NCI-H69 (cell line): ENCODE data around the gene TRIM14.
A peak's percentile ranks its signal among the peaks of the same experiment; 100 is the strongest.
"Not testable (repeated sequence)": the region's sequence is repeated elsewhere in the genome, so short reads cannot be mapped to it uniquely, and the experiment has no call there.

Source experiments
- DNase-seq: peaks from one replicate; lab custom pipeline; 2025; lab: John Stamatoyannopoulos, UW

TRIM14 gene

DNA sequence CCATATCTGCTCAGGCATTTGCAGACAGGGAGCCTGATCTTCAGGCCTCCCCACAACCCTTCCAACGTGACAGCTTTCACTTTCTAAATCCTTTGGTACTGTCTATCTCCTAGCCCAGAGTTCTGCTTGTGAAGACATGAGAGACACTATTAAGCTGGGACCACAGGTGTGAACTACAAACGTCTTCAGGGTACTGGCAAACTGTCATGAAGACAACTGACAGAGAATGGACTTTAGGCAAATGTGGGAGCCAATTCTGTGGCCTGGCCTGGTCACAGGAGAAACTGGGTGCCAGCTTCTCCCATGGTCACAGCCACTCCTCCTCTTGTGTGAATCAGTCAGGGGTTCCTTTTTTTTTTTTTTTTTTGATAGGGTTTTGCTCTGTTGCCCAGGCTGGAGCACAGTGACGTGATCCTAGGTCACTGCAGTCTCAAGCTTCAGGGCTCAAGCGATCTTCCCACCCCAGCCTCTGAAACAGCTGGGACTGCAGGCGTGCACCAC, 10.4 kb downstream of the TRIM14 start:
- no peak for DNase-seq

DNA sequence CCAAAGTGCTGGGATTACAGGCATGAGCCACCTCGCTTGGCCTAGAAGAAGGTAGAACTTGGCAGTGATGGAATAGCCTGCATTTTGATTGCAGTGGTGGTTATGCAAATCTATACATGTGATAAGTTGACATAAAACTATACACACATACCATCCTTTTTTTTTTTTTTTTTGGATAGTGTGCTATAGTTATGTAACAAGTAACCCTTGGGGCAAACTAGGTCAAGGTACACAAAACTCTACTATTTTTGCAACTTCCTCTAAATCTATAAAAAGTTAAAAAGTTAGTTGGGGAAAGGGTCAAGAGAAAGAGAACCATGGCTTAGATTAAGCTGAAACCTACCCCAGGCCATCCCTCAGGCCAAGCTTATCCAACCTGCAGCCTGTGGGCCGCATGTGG, 11.1 kb downstream of the TRIM14 start:
- DNase-seq, result no peak

DNA sequence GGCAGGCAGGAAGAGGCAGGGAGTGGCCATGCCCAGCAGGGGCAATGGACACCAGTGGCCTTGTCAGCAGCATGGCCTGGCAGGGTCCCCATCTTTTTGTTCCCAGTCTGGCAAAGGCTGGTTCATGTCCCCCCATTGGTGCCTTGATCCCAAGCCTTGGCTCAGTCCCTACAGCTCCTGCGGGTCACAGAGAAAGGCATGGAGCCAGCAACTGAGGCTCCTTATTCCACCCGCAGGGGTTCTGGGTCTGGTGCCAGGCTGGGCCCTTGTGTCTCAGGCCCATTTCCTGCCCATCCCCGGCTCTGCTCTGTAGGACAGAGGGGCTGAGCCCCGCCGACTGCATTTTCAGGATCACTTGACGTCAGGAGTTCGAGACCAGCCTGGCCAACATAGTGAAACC, 14.0 kb downstream of the TRIM14 start:
- no peak for DNase-seq

DNA sequence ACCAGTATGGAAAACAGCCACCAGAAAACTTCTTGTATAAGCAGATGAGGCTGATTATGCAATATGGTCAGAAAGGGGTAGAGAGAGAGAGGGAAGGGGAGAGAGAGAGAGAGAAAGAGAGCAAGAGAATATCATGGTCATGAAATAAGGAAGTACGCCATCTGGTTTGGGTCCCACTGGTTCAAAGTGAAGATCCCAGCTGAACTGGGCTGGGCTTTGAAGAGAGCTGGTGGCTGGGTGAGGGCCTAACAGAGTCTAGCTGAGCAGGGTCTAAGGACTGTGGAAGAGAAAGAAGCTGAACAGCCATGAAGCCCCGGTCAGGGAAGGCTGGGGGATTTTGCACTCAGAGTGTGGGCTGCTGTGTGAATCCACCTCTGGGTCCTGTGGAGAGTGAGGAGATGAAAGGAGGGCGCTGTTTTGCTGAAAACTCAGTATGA, 14.6 kb downstream of the TRIM14 start:
- DNase-seq, result no peak

DNA sequence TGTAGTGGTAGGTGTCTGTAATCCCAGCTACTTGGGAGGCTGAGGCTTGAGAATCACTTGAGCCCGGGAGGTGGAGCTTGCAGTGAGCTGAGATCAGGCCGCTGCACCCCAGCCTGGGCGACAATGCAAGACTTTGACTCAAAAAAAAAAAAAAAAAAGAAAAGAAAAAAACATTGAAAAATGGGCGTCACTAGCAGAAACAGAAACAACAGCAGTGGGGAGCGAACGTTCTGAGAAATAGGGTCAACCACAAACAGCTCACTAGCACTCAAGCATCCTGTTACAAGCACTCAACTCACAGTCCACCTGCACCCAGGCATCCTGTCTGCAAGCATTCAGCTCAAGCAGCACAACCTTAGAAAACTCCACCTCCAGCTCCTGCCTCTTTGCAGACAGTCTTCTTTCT, 17.2 kb downstream of the TRIM14 start:
- DNase-seq, result peak; percentile 44

DNA sequence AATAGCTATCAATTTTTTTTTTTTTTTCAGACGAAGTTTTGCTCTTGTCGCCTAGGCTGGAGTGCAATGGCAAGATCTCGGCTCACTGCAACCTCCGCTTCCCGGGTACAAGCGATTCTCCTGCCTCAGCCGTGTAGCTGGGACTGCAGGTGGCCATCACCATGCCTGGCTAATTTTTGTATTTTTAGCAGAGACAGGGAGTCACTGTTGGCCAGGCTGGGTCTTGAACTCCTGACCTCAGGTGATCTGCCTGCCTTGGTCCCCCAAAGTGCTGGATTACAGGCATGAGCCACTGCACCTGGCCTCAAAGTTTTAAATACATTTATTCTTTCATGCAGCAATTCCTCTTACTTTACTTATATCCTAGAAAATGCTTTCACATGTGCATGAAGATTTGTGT, 17.6 kb downstream of the TRIM14 start:
- no peak for DNase-seq

DNA sequence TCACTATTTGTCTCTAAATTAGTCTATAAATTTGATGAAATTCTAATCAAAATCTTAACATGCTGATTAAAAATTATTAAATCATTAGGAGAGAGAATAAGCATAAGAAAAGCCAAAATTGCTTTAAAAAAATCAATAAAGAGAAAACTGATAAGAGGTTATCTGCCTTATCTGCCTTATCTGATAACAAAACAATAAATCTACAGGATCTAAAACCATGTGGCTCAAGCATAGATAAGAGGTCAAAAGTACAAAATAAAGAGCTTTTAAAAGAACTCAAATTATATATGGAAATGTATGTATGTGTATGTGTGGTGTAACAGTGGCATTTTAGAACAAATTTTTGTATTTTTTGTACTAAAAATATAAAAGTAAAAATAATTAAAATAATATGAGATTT, 18.6 kb downstream of the TRIM14 start:
- DNase-seq, result no peak

DNA sequence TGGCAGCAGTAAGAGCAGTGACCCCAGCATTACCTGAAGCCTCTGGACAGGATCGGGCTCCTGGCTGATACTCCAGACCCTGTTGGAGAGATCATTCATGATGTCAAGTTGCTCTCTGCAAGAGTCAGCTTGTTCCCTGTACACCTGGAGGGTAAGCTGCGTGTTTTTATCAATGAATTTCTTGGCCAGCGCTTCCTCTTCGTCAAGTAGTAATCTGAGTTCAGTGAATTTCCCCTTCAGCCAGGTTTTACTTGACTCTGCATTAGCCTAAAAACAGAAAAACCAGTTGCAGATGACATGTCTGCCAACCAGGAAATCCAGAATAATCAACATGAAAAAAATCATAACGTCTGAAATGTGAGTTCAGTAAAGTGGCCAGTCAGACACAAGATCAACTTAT, 19.1 kb downstream of the TRIM14 start:
- DNase-seq, result peak; percentile 20

DNA sequence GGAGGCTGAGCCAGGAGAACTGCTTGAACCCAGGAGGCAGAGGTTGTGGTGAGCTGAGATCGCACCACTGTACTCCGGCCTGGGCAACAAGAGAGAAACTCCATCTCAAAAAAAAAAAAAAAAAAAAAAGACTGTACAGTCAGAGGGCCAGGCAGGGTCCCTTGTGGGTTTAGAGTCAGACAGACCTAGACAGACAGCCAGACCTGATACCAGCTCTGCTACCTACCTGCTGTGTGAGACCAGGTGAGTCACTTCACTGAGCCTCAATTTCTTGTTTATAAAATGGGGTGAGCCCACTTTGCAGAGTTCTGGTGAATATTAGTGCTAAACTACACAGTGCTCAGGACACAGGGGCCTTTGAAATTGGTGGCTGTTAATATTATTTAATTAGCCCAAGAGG, 19.7 kb downstream of the TRIM14 start:
- no peak for DNase-seq

DNA sequence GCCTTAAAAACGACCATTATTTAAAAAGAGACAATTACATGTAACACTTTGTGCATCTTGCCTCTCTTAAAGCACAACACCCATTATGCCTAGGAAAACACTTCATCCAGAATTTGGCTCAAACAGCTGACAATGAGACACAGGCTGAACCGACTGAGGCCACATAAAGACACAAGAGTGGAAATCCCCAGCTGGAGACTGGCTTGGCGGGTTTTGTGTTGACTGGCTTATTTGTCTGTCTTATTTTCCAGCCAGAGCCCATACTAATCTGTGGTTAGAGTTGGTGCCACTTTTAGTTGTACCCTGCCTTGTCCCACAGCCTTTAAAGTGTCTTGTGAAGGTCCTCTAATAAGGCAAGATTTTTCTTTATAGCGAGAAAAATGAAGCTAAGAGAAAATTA, 21.2 kb downstream of the TRIM14 start:
- peak; percentile 17 for DNase-seq

DNA sequence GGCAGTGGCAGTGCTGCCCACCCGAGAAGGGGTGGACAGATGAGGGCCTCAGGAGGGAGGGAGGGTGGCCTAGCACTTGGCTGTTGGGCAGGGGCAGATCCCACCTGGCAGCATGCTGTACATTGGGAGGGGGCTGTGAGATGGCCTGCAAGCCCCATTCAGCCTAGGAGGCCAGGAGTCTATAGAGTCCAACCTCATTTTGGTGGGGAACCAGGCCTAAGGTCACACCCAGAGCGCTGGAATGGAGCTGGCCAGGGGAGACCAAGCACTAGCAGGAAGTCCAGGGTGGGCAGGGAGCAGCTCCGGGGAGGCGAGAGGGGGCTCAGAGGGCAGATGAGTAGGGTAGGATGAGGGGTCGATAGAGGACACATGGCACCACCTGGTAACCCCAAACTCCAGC, 22.9 kb downstream of the TRIM14 start:
- DNase-seq, result no peak

DNA sequence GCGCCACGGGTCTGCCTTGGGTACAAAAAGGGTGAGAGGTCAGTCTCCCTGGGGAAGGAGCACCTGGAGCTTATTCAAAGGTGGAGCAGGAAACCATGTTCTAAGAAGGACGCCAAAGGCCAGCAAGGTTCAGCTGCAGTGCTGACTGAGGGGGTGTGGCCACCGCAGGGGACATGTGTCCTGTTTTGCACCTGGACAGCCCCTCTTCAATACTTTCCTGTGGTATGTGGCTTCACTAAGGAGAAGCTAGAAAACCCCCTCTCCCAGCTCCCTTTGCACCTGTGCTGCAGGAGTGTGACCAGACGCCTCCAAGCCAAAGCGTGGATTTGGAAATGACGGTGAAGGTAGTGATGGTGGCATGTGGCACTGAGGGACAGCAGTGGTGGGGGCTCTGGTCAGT, 23.6 kb downstream of the TRIM14 start:
- DNase-seq, result peak; percentile 48

DNA sequence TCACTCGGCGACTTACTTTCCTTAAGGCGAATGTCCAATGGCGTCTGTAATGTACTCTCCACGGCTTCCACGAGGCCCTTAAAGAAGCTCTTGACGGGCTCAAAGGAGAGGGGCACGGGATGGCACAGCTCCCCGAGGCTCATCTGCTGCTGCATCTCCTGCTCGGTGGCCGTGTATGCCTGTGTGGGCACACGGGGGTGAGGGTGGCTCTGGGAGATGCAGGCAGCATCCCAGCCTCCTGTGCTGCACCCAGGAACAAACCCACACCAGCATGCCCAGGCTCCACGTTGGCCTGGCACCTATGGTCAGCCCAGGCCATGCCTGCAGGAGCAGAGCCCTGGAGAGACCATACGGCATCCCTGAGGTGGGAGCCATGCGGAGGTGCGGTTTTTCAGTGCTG, 24.2 kb downstream of the TRIM14 start:
- no peak for DNase-seq

DNA sequence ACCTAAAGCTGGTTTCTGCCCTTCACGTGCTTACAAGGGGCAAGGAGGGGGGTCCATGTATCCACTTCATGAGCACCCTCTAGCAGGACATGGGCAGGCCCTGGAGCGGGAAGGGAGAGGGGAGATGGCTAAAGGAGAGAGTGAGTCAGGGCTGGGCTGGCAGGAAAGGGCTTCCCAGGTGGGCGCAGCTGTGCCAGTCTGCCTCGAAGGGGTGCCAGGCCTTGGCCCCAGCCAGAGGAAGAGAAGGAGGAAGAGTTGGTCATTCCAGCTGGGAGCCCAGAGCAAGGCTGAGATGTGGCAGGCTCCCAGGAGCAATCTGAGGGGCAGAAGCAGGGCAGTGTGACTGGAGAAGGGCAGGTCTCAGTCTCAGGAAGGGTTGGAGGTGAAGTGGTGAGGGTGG, 24.7 kb downstream of the TRIM14 start:
- DNase-seq, result no peak

DNA sequence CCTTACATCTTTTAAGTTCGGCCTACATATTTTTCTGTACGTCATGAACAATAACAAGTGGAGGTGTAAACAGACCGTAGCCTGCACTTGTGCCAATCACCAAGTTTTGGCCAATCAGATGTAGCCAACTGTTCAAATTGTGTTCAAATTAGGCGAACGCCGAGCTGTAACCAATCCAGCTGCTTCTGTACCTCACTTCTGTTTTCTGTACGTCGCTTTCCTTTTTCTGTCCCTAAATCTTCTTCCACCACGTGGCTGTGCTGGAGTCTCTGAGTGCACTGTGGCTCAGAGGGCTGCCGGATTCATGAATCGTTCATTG, 26.4 kb downstream of the TRIM14 start:
- no peak for DNase-seq

DNA sequence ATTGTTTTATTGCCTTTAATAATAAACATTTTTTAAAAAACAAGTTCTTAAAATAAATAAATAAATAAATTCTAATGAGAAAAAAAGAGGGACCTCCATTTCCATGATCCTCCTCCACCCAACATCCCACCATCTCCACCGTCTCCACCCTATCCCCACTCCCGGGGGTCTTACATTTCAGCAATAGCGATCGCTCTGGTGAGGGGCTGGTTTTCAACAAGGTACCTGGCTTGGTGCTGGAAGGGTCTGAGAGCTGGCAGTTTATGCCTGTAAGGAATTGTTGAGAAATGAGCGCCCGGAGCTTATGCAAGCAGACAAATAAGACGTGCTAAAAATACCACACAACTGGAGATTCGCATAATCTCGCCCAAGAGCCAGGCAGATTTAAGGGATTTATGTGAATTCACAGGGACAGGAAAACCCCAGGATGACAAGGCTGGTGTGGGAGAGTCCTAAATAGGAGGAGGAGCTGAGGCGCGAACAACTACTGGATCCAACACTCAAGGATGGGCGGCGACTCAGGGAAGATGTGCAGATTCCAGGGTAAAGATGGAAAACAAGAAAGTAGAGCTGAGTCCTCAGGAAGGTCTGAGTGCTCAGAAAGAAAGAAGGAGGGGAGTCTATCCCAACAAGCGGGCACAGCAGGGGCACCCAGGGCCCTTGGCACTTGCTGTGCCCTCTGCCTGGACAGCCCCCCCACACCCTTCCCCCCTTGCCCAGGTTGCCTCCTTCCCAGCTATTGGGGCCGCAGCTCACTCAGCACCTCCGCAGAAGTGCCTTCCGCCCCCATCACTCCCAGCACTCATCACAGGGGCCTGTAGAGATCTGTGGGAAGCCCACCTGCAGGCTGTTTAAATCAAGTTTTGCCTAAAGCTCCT, 27.0 kb downstream of the TRIM14 start:
- no peak for DNase-seq

DNA sequence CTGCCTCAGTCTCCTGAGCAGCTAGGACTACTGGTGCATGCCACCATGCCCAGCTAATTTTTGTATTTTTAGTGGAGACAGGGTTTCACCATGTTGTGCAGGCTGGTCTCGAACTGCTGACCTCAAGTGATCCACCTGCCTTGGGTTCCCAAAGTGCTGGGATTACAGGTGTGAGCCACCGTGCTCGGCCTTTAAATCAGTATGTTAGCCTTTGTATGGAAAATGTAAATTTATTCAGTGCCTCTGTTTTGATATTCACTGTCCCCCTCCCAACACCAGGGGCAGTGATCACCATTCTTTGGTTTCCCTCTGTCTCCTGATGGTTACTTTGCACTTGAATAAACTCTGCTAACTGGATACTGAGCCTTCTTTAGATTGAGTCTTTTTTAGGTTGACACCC, 28.3 kb downstream of the TRIM14 start:
- DNase-seq, result not testable (repeated sequence)

DNA sequence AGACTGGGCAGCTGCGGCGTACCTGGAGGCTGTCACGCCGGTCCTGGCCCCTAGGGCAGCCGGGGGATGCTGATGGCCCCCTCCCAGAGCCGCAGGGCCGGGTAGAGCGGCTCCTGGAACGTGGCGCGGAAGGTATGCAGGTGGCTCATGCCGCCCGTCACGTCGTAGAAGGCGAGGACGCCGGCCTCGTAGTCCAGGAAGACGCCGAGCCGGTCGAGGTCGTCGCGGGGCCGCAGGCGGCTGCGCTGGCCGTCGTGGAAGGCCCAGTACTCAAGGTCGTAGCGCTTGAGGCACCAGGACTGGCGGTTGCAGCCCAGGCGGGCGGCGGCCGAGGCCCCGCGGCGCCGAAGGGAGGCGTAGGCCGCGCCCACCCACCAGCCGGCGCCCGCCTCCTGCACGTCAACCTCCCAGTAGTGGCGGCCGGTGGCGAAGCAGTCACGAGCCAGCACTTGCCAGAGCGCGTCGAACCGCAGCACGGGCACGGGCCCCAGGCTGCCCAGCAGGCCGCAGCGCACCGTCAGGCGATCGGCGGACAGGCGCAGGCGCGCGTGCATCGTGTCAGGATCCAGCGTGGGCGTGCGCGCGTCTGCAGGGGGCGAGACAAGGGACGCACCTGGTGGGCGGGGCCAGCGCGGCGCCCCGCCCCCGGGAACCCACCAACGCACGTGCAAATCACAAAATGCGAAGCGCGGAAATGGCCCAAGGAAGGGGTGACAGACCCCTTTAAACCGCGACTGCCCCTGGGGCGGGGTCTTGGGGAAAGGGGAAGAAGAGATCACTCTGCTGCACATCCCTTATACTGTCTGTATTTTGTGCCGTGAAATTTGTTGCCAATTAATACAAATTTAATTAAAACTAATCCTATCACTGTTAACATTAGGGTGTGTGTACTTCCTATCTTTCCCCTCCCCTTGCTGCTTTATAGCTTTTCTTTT, 31.3 kb downstream of the TRIM14 start:
- peak; percentile 75 for DNase-seq

DNA sequence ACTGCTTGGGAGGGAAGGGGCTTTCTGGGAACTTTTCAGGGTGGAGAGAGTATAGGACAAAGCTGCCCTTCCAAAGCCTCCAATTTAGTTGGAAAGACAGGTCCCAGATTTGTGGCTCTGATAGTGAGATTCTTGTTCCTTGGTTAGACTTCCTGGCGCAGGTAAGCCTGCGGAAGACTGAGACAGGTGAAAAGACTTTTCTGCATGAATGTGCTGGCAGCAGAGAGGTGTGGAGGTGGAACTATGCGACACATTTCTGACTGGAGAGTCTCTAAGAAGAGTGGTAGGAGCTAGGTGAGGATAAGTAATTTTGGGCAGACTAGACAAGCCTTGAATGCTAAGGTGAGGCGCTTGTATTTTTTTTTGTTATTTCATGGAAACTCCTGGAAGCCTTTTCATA, 32.6 kb downstream of the TRIM14 start:
- DNase-seq, result no peak

DNA sequence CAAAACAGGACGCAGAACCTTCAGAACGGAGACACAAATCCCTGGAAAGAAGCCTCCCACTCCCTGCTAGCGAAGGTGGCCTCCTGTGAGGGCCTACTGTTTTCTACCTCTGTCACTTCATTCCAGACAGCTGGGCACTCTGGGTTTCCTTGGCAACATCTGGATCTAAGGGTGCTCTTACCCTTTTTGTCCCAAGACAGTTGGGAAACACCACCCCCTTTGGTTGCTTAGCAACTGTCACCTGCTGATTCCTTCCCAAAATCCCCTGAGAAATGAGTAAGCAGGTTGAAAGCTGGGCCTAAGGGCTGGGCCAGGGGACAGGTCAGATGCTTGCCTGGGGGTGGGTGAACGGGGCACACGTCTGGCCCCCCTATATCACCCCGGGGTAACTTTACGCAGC, 33.1 kb downstream of the TRIM14 start:
- DNase-seq, result peak; percentile 85

DNA sequence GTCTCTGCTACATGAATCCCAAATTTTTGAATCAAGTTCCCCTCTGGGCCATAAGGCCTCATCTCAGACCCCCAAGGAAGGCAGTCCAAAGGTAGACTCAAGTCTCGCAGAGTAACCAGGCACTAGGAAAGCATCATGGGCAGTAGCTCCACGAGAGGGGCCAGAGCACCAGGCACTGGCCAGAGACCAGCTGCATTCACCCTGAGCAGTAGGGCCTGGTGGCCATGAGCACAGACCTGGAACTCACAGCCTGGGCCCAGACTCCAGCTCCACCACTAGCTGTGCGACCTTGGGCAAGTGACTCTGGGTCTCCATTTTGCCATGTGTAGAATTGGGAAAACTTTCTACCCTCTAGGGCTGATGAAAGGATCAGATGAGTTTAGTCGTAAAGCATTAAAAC, 34.0 kb downstream of the TRIM14 start:
- DNase-seq, result no peak

DNA sequence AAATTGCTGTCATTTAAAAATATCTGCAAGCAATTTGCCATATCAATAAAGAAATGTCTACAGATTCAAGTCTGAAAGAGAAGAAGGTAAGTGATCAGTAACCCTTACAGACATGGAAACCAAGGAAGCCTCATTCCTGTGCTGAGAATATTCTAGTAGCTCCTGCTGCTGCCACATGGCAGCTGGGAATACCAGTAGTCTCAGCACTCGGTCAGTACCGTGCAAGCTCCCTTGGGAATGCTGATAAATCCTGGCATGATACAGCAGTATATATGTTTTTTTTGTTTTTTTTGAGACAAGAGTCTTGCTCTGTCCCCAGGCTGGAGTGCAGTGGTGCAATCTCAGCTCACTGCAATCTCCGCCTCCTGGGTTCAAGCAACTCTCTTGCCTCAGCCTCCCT, 34.6 kb downstream of the TRIM14 start:
- no peak for DNase-seq

DNA sequence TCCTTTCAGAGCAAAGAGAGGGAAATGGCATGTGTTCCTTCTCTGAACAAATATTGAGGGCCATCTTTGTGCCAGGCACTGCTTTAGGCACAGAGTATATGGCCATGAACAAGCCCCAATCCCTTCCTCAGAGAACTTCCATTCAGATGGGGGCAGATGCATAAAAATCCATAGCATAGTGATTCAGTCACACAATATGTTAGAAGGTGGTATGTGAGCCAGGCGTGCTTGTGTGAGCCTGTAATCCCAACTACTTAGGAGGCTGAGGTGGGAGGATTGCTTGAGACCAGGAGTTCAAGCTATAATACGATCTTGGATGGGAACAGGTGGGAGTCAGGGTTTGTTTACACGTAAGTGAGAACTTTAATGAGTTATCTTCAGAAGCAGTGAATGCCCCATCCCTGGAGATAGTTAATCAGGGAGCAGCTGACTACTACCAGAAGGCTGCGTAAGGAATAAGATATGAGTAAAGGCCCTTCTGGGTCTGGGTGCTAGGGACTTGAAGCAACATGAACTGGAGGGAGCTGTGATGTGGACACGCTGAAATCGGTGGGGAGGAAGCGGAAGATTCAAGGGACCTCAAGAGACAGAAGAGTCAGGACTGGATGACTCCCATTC, 35.3 kb downstream of the TRIM14 start:
- DNase-seq, result no peak
